ENCODE data around the gene EPC2.
A peak's percentile ranks its signal among the peaks of the same experiment; 100 is the strongest.
"Not testable (repeated sequence)": the region's sequence is repeated elsewhere in the genome, so short reads cannot be mapped to it uniquely, and the experiment has no call there.

EPC2 gene

DNA sequence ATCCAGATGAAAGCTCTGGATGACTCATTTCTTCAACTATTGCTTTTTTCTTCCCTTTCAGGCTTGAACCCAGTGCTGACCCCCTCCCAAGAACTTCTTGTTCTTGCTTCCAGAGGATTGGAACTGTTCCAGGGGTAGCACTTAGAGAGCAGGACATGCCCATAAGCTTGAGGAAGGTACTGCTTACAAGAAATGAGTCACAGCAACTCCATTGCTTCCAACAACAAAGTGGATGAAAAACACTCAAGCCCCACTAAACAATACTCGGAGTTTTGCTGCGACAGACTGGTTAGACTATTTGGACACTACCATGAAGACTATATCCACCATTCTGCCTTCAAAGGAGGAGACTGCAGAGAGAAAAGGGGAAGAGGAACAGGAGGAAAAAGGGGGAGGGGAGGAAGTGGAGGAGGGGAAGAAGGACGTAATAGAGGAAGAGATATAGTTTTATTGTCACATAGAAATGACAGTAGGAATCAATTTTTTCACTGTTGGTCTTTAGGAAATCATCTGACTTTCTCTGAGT is 1.6 kb upstream of the EPC2 start:
- no peak for DNase-seq

GRCh38 chr2:148643421-148643820 is 1.1 kb upstream of the EPC2 start:
- no peak for DNase-seq

DNA sequence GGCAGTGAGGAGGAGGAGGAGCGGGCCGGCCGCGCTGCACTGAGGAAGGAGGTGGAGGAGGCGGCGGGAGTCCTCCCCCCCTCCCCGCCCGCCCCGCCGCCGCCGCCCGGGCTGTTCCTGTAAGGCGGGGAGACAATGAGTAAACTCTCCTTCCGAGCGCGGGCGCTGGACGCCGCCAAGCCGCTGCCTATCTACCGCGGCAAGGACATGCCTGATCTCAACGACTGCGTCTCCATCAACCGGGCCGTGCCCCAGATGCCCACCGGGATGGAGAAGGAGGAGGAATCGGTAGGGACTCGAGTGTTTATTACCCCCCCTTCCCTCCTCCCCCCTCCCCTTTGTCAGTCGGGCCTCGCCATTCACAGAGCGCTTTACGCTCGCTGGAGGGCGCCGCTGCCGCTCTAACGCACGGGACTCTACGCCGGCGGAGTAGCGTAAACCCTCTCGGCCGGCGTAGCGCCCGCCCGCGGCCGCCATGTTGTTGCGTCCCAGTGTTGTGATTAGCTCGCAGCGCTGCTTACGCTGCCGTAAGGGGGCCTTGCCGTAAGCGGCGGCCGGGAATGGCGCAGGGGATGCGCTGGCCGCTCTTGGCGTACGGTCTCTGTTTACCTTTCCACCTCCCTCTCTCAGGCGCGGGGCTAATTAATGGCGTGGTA is 460 bp downstream of the EPC2 start:
- peak; percentile 88 to 94 for DNase-seq

DNA sequence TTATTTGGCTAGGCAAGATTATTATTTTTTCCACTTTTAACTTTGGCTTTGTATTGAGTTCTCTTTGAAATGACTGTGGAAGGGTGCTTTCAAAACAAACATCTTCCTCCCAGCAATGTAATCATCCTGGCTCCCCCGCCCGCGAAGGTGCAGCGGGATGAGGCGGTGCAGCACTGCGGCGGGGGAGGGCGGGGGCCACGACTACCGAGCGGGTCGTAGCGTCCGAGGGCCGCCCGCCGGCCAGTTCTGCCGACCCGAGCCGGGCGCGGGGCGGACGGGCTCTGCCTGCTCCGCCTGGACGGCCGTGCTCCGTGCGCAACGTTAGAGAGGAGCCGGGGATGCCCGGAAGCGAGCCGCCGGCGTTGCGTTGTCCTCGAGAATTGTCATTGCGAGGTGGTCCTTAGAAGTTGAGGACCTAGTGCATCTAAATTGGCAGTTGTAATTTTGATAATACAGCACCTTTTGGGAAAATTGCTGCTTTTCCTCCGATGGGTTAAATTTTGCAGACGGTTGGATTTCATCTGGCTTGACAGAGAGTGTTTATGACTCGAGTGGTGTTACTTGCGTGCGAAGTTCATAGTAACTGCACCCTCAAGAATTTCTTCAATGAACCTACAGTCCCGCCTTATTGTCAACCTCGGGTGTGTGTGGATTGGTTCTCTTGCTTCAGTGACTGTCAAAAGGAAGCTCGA is 1.1 kb downstream of the EPC2 start:
- peak; percentile 74 to 89 for DNase-seq

DNA sequence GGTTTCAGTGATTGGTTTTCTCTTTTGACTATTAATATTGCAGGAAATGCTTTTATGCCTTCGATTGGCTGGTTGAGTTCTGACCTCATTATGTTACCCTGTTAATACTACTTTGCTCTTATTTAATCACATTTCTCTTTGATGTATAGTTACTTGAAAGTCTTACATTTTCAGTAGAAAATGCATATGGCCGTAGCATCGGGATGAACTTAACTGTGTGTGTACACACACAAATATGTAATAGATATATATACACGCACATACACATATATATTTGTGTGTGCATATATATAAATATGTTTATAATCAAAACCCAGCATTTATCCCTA is 1.6 kb downstream of the EPC2 start:
- DNase-seq, result no peak

GRCh38 chr2:148647711-148648110 is 3.2 kb downstream of the EPC2 start:
- DNase-seq, result not testable (repeated sequence)

GRCh38 chr2:148649936-148650335 is 5.4 kb downstream of the EPC2 start:
- DNase-seq, result no peak

DNA sequence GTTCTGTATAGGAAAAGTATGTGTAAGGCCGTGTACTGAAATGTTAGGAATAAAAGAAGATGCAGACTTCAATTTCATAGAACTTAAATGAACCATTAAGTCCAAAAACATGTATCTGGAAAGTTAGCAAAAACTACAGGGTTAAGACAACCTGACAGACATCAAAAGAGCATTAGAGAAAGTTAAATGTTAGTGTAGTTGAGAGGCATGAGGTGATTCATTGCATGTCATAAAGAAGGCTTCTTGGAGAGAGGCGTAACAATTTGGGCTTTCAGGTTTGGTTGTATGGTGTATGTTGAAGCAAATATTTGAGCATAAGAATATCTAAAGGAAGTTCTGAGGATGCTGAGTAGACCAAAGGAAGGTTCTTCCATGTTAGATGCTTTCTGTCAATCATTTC is 6.3 kb downstream of the EPC2 start:
- DNase-seq, result no peak

DNA sequence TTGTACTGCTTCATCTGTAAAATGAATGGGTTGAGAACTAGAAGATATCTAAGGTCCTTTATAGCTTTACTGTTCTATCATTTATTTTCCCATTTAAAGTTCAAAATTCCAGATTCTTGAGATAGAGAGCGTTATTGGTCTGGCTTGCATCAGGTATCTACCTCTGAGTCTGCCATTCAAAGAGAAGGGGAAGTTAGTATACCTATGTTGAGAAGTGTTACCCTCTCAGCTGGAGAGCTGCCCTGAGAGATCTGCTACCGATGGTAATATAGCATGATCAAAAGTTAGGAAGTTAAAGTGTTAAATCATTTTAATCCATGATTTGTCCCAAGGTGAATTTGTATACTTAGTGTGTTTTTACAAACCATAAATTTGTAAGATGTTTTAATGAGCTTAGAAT is 7.4 kb downstream of the EPC2 start:
- DNase-seq, result no peak

DNA sequence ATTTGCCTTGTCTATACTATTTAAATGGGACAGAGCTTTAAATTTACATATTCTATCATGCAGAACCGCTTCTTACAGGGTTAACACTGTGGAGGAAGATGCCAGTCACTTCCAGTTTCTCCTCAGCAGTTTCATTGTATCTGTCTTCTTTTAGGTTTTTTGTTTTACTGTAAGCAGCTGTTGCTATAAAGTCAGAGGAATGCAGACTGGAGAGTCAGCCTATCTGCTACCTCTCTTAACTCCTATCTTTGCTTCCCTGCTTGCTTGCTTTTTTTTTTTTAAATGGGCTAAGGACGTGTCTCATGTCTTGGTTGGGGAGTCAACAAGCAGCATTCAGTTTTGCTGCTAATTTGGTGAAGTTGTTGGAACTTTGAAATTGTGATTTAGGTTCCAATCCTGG is 8.9 kb downstream of the EPC2 start:
- no peak for DNase-seq

DNA sequence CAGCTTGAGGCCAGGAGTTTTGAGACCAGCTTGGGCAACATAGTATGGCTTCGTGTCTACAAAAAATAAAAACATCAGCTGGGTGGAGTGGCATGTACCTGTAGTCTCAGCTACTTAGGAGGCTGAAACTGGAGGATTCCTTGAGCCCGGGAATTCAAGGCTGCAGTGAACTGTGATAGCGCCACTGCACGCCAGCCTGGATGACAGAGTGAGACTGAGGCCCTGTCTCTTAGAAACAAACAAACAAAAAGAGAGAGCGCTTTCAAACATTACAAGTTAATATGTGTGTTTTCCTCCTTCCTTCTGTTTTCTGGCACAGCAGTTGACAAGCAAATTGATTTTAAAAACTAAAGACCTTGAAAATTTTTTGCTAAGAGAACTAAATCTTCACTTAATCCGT is 9.9 kb downstream of the EPC2 start:
- no peak for DNase-seq

GRCh38 chr2:148656516-148656915 is 12.0 kb downstream of the EPC2 start:
- no peak for DNase-seq

- DNase-seq, result no peak
Observed at GRCh38 chr2:148658807-148659722, 14.5 kb downstream of the EPC2 start.

GRCh38 chr2:148660999-148661398 is 16.4 kb downstream of the EPC2 start:
- no peak for DNase-seq

GRCh38 chr2:148662332-148662731 is 17.8 kb downstream of the EPC2 start:
- DNase-seq, result not testable (repeated sequence)

GRCh38 chr2:148664229-148664628 is 19.7 kb downstream of the EPC2 start:
- no peak for DNase-seq

- no peak for DNase-seq
Observed at GRCh38 chr2:148666555-148666954, 22.0 kb downstream of the EPC2 start.

DNA sequence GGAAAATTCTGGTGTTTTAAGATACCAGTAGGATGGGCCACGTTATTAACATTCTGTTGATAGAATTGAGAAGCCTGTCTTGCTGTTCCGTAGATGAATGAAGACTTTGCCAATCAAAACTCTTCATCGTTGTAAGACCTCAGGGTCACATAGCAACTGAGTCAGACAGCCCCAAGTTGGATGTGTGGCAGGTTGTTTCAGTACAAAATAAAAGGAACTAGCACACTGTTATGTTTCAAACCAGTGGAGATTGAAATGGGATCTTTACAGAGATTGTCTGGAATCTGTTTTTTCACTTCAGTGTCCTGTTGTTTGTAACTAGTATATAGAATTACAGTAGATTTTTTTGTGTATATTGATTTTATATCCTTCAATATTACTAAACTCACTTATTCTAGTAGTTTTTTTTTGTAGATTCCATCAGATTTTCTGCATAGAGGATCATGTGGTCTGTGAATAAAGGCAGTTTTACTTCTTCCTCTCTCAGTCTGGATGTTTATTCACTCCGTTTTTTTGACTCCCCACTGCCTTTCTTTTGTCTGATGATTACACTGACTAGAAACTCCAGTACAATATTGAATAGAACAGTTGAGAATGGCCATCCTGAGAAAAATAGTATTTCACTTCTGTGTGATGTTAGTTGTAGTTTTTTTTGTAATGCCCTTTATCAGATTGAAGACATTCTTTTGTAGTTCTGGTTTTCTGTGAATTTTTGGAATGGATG is 22.7 kb downstream of the EPC2 start:
- DNase-seq, result peak in 1 of 2 experiments; percentile 26

- no peak for DNase-seq
Observed at GRCh38 chr2:148670773-148671172, 26.2 kb downstream of the EPC2 start.

GRCh38 chr2:148674063-148675020 is 29.8 kb downstream of the EPC2 start:
- DNase-seq, result peak in 1 of 2 experiments; percentile 49

- no peak for DNase-seq
Observed at GRCh38 chr2:148675708-148676107, 31.2 kb downstream of the EPC2 start.

All from NCI-H2081 (cell line).